HL-60 (cell line): ENCODE results near the gene PTGS1.

Experiments used
- CTCF ChIP-seq: IDR thresholded peaks from one replicate; pipeline ENCODE4 v1.5.1; 2011; ENCODE audit warnings: low read length, control low read depth, inconsistent platforms; ENCODE audit not compliant: insufficient read depth
- GABPA ChIP-seq: IDR thresholded peaks from 2 replicates; pipeline ENCODE4 v1.6.1; 2012; ENCODE audit warnings: low read depth
- POLR2AphosphoS5 ChIP-seq: IDR thresholded peaks from 2 replicates; pipeline ENCODE4 v1.6.1; 2012; ENCODE audit warnings: low read depth
- REST ChIP-seq: IDR thresholded peaks from 2 replicates; pipeline ENCODE4 v1.6.1; 2012; ENCODE audit warnings: low read depth; ENCODE audit not compliant: insufficient replicate concordance
- SPI1 ChIP-seq: IDR thresholded peaks from 2 replicates; pipeline ENCODE4 v1.6.1; 2012; ENCODE audit warnings: low read depth, mild to moderate bottlenecking, borderline replicate concordance

- TF ChIP-seq CTCF, result no peak
- TF ChIP-seq POLR2AphosphoS5, result peak; percentile 33; the same call in 1 of the 2 replicates
- 0 out of 2 replicates have a peak, but pooled peaks have one; percentile 5 for TF ChIP-seq SPI1
- no peak for TF ChIP-seq REST
- TF ChIP-seq GABPA, result no peak
Observed at GRCh38 chr9:122332083-122332482, 38.7 kb upstream of the PTGS1 start.
